Measurements from ENCODE around the gene MMAB.

DNA sequence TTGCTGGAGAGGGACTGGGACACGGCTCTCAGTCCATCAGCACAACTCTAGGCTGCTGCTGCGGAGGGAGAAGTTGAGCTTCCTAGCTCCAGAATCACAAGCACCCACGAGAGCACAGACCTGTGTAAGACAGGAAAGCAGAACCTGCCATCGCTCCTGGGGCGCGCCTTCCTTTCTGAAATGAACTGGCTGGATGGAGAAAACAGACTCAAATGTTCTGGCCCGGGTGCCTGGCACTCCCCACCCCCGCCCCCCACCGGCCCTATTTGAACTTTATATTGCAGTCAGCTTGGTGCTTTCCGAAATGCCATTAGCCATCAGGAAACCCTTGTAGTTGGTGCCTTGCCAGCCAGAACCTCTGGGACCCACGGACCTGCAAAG is 24.1 kb upstream of the MMAB start:
- TF ChIP-seq, protein P1, sequence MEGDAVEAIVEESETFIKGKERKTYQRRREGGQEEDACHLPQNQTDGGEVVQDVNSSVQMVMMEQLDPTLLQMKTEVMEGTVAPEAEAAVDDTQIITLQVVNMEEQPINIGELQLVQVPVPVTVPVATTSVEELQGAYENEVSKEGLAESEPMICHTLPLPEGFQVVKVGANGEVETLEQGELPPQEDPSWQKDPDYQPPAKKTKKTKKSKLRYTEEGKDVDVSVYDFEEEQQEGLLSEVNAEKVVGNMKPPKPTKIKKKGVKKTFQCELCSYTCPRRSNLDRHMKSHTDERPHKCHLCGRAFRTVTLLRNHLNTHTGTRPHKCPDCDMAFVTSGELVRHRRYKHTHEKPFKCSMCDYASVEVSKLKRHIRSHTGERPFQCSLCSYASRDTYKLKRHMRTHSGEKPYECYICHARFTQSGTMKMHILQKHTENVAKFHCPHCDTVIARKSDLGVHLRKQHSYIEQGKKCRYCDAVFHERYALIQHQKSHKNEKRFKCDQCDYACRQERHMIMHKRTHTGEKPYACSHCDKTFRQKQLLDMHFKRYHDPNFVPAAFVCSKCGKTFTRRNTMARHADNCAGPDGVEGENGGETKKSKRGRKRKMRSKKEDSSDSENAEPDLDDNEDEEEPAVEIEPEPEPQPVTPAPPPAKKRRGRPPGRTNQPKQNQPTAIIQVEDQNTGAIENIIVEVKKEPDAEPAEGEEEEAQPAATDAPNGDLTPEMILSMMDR (conservative IDR thresholded peaks at IDR 0.05 in 1 of 2, IDR thresholded peaks at IDR 0.05 in 1 of 2; ENCODE audit: low read depth in 1 of 2, low read length in 2 of 2): no peak
- no peak for TF ChIP-seq EZH2 (IDR thresholded peaks at IDR 0.05; ENCODE audit: low read length, missing control alignments)

Measured in fibroblast of lung (primary cell).